Gastrocnemius medialis (tissue), 4 donors: ENCODE results near the gene TMEM255B. TPM values are rescaled to one million over a fixed set of nuclear protein-coding genes. Genes with fewer than 3 reads are reported as not detected.

Experiments
- ATAC-seq, 2 donors: fragments of 150-250 bp; one replicate each; pipeline ENCODE4 v1.9.1; 2016
- DNase-seq, 2 donors: peaks; one replicate each; pipeline ENCODE4 v3.0.0-alpha.2; 2019
- H3K27ac ChIP-seq, 4 donors: fragments of 200-600 bp; sonication (generic); 1 replicate in 1 of 4; 2 replicates in 3 of 4; pipeline ENCODE4 v1.5.1; 2016 to 2018; ENCODE audit warnings: mild to moderate bottlenecking in 2 of 4, moderate library complexity in 1 of 4
- H3K27me3 ChIP-seq, 3 donors: fragments of 200-600 bp; sonication (generic) in 2 of 3; 1 replicate in 1 of 3; 2 replicates in 2 of 3; pipeline versions ENCODE4 v1.5.1 to v1.6.0; 2016 to 2019; ENCODE audit warnings: mild to moderate bottlenecking in 1 of 3, moderate library complexity in 1 of 3
- H3K36me3 ChIP-seq, 2 donors: fragments of 200-600 bp; sonication (generic) in 1 of 2; one replicate each; pipeline ENCODE4 v1.5.1; 2017 to 2018
- H3K4me1 ChIP-seq, 2 donors: fragments of 200-600 bp; sonication (generic) in 1 of 2; one replicate each; pipeline ENCODE4 v1.5.1; 2016 to 2017; ENCODE audit warnings: mild to moderate bottlenecking in 2 of 2
- H3K4me3 ChIP-seq, 4 donors: fragments of 200-600 bp; sonication (generic) in 3 of 4; 1 replicate in 1 of 4; 2 replicates in 3 of 4; pipeline ENCODE4 v1.5.1; 2016 to 2019; ENCODE audit warnings: mild to moderate bottlenecking in 2 of 4
- H3K9me3 ChIP-seq, 3 donors: fragments of 200-600 bp; sonication (generic) in 2 of 3; 1 replicate in 1 of 3; 2 replicates in 2 of 3; pipeline ENCODE4 v1.5.1; 2016 to 2019
- POLR2A ChIP-seq, 2 donors: fragments of 450-650 bp; IDR thresholded peaks; one replicate each; pipeline ENCODE4 v1.6.1; 2017; ENCODE audit warnings: antibody characterized with exemption in 2 of 2, mild to moderate bottlenecking in 2 of 2, moderate library complexity in 2 of 2
- in situ Hi-C, 4 donors: fragments of 200-750 bp; cut with MboI; loops; one replicate each; pipeline versions ENCODE4 v1.15.0 to v1.8.0; 2017; ENCODE audit warnings: low sequenced_read_pairs in 4 of 4
- intact Hi-C: fragments of 100-400 bp; cut with DNase I; formaldehyde crosslinking; loops from one replicate; pipeline ENCODE4 v1.15.1; 2023; ENCODE audit warnings: low total_unique reads
- total RNA-seq, 4 donors: library from RNA; depleted of rRNA; stranded (reverse); fragments of >200 nt; gene quantifications; one replicate each; pipeline versions ENCODE4 v1.1.0 to v1.2.3, GENCODE V29; 2016
- TF ChIP-seq, protein P1 (sequence below), 5 experiments: fragments of 450-650 bp in 3 of 5; fragments of 200-600 bp in 2 of 5; sonication (generic) in 2 of 5; IDR thresholded peaks in 4 of 5; conservative IDR thresholded peaks in 1 of 5; 1 replicate in 4 of 5; 2 replicates in 1 of 5; pipeline ENCODE4 v1.5.1; 2016 to 2019; ENCODE audit warnings: antibody characterized with exemption in 5 of 5, mild to moderate bottlenecking in 3 of 5, moderate library complexity in 3 of 5

The TMEM255B gene
- total RNA-seq, 4 donors from 2014 or later, result 0.36 to 1.8 (median 0.59) TPM

DNA sequence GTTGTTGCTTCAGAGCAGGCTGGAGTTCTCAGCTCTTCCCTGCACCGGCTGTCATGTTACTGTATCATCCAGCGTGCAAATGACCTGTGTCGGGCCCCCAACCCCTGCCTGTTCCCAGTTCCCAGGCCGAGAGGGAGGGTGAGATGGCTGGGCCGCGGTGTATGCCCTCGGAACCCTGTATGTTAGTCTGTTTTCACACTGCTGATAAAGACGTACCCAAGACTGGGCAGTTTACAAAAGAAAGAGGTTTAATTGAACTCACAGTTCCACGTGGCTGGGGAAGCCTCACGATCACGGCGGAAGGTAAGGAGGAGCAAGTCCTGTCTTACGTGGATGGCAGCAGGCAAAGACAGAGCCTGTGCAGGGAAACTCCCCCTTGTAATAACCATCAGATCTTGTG, 10.9 kb downstream of the TMEM255B start:
- Histone ChIP-seq H3K27me3 (peaks cover 0 to 10% (median 2%) of the 10 kb centered on the region in 3 donors), H3K4me1 (no peaks in the 10 kb centered on the region), H3K36me3 (no peaks in the 10 kb centered on the region), H3K27ac (no peak overlapping the region), H3K4me3 (no peak overlapping the region), H3K9me3 (no peaks in the 10 kb centered on the region)
- in situ Hi-C loops, result no loop called here
- TF ChIP-seq POLR2A (IDR thresholded peaks at IDR 0.05), result no peak
- TF ChIP-seq, protein P1, sequence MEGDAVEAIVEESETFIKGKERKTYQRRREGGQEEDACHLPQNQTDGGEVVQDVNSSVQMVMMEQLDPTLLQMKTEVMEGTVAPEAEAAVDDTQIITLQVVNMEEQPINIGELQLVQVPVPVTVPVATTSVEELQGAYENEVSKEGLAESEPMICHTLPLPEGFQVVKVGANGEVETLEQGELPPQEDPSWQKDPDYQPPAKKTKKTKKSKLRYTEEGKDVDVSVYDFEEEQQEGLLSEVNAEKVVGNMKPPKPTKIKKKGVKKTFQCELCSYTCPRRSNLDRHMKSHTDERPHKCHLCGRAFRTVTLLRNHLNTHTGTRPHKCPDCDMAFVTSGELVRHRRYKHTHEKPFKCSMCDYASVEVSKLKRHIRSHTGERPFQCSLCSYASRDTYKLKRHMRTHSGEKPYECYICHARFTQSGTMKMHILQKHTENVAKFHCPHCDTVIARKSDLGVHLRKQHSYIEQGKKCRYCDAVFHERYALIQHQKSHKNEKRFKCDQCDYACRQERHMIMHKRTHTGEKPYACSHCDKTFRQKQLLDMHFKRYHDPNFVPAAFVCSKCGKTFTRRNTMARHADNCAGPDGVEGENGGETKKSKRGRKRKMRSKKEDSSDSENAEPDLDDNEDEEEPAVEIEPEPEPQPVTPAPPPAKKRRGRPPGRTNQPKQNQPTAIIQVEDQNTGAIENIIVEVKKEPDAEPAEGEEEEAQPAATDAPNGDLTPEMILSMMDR (IDR thresholded peaks at IDR 0.05 in 4 of 5, conservative IDR thresholded peaks at IDR 0.05 in 1 of 5), result no peak
- intact Hi-C loops, result no loop called here
- ATAC-seq (no peak), DNase-seq (no peak)

DNA sequence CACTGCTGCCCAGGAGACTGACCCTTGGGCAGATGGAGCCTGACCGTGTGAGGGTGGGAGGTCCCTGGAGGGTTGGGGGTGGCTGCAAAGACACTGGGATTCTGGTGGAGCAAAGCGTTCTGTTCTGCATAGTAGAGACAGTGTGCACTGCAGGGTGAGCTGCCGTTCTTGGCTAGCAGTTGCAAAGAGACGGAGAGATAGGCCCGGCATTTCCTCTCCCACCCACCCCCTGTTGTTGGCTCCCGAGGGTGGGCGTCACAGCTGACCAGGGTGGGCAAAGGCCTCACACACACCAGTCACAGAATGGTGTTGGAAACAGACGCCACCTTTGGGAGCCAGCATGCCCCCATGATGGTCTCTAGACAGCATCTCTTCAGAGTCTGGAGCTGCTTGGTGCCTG, 11.4 kb downstream of the TMEM255B start:
- no peak for TF ChIP-seq POLR2A (IDR thresholded peaks at IDR 0.05)
- TF ChIP-seq, protein P1 (IDR thresholded peaks at IDR 0.05 in 4 of 5, conservative IDR thresholded peaks at IDR 0.05 in 1 of 5), result no peak
- ATAC-seq, result no peak
- no peak for DNase-seq
- H3K4me3 ChIP-seq, result no peak overlapping the region
- H3K27ac ChIP-seq, result no peak overlapping the region
- no peaks in the 10 kb centered on the region for H3K9me3 ChIP-seq
- intact Hi-C loops, result no loop called here
- peaks cover under 1 to 12% (median 8%) of the 10 kb centered on the region in 3 donors for H3K27me3 ChIP-seq
- no peaks in the 10 kb centered on the region for H3K36me3 ChIP-seq
- in situ Hi-C loops, result no loop called here
- no peaks in the 10 kb centered on the region for H3K4me1 ChIP-seq

DNA sequence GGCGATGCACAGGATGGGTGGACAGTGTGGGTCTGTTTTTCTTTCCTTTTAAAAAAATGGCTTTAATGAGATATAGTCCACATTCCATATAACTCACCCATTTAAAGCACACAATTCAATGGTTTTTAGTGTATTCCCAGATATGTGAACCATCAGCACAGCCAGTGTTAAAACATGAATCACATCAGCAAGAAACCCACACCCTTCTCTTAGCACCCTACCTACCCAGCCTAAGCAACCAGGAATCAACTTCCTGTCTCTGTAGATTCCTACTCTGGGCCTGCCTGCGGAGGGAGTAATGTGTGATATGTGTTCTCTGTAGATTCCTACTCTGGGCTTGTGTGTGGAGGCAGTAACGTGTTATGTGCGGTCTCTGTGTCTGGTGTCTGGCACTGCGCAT, 11.9 kb downstream of the TMEM255B start:
- no peak for TF ChIP-seq POLR2A (IDR thresholded peaks at IDR 0.05)
- TF ChIP-seq, protein P1 (IDR thresholded peaks at IDR 0.05 in 4 of 5, conservative IDR thresholded peaks at IDR 0.05 in 1 of 5), result no peak
- H3K9me3 ChIP-seq, result no peaks in the 10 kb centered on the region
- intact Hi-C loops, result no loop called here

DNA sequence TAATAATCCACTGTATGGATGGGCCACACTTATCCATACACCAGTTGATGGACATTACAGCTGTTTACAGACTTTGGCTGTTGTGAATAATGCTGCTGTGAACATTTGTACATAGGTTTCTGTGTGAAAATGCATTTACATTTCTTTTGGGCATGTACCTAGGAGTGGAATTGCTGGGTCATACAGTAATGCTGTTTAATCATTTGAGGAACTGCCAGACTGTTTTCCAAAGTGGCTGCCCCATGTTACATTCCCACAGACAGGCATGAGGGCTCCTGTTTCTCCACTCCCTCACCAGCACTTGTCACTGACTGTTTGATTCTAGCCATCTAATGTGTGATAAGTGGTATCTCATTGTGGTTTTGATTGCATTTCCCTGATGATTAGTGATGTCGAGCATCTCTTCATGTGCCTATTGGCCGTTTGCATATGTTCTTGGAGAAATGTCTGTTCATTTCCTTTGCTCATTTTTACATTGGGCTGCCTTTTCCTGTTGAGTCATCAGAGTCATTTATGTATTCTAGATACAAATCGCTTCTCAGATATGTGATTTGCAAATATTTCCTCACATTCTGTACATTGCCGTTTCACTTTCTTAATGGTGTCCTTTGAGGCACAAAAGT, 12.8 kb downstream of the TMEM255B start:
- Histone ChIP-seq H3K36me3 (no peaks in the 10 kb centered on the region), H3K27me3 (peaks cover 13 to 19% (median 14%) of the 10 kb centered on the region in 3 donors), H3K27ac (no peak overlapping the region), H3K4me1 (no peaks in the 10 kb centered on the region), H3K9me3 (no peaks in the 10 kb centered on the region), H3K4me3 (no peak overlapping the region)
- TF ChIP-seq, protein P1 (IDR thresholded peaks at IDR 0.05 in 4 of 5, conservative IDR thresholded peaks at IDR 0.05 in 1 of 5), result no peak
- no peak for TF ChIP-seq POLR2A (IDR thresholded peaks at IDR 0.05)
- intact Hi-C loops, result no loop called here
- DNase-seq (no peak), ATAC-seq (no peak)
- in situ Hi-C loops, result no loop called here

More for the DNA sequence above, 11.9 kb downstream of the TMEM255B start:
- Histone ChIP-seq H3K36me3 (no peaks in the 10 kb centered on the region), H3K4me1 (no peaks in the 10 kb centered on the region), H3K27me3 (peaks cover 6 to 14% (median 8%) of the 10 kb centered on the region in 3 donors), H3K4me3 (no peak overlapping the region), H3K27ac (no peak overlapping the region)
- in situ Hi-C loops, result no loop called here
- ATAC-seq (no peak), DNase-seq (no peak)
